ENCODE measurements around the gene DNAH12.
"Not testable (repeated sequence)": the region's sequence is repeated elsewhere in the genome, so short reads cannot be mapped to it uniquely, and the experiment has no call there.

The DNAH12 gene

DNA sequence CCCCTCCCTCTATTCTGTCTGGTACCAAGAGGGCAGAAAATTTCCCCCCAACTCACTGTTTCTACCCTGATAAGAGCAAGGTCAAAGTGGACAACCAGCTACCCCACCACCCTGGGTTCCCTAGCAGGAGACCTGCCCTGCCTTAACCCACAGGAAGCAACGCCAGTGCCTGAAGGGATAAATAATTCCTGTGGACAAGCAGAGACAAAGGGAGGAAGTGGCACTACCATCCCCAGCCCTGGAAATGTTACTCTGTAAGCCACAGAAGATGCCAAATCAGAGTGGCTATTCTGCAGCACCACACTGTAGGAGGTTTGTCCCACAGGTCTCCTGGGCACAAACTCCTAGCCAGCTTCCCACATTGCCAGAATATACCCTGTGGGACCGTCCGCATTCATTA, 80.1 kb downstream of the DNAH12 start:
- DNase-seq (ENCODE audit: low read depth), result no peak
- H3K4me3 ChIP-seq (ENCODE audit: low read depth, low read length), result no peak overlapping the region
- TF ChIP-seq, protein P1, sequence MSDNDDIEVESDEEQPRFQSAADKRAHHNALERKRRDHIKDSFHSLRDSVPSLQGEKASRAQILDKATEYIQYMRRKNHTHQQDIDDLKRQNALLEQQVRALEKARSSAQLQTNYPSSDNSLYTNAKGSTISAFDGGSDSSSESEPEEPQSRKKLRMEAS (IDR thresholded peaks at IDR 0.05; ENCODE audit: low read depth, low read length), result no peak

DNA sequence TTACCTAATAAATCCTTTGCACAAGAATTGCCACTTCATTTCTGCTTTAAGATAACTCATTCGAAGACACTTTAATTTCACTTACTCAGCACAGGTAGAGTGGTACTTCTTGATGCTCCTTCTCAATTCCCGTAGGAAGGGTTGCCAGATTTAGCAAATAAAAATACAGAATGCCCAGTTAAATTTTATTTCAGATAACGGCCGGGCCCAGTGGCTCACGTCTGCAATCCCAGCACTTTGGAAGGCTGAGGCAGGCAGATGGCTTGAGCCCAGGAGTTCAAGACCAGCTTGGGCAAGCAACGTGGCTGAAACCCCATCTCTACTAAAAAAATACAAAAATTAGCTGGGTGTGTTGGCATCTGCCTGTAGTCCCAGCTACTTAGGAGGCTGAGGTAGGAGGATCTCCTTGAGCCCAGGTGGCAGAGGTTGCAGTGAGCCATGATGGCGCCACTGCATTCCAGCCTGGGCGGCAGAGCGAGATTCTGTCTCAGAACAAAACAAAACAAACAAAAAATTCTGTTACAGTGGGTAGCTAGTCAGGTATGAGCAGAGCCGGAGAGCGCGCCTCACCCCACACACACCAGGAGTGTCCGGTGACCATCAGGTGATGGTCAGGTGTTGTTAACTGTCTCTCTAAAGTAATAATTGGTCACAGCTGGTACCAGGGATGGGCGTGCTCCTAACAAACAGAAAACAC, 92.8 kb downstream of the DNAH12 start:
- no peak overlapping the region for H3K4me3 ChIP-seq (ENCODE audit: low read depth, low read length)
- no peak for DNase-seq (ENCODE audit: low read depth)
- TF ChIP-seq MYC (IDR thresholded peaks at IDR 0.05; ENCODE audit: low read depth, low read length), result no peak
- TF ChIP-seq, protein P2, sequence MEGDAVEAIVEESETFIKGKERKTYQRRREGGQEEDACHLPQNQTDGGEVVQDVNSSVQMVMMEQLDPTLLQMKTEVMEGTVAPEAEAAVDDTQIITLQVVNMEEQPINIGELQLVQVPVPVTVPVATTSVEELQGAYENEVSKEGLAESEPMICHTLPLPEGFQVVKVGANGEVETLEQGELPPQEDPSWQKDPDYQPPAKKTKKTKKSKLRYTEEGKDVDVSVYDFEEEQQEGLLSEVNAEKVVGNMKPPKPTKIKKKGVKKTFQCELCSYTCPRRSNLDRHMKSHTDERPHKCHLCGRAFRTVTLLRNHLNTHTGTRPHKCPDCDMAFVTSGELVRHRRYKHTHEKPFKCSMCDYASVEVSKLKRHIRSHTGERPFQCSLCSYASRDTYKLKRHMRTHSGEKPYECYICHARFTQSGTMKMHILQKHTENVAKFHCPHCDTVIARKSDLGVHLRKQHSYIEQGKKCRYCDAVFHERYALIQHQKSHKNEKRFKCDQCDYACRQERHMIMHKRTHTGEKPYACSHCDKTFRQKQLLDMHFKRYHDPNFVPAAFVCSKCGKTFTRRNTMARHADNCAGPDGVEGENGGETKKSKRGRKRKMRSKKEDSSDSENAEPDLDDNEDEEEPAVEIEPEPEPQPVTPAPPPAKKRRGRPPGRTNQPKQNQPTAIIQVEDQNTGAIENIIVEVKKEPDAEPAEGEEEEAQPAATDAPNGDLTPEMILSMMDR (IDR thresholded peaks at IDR 0.05; ENCODE audit: low read depth, low read length), result no peak
- no peak for TF ChIP-seq POLR2A (IDR thresholded peaks at IDR 0.05; ENCODE audit: extremely low read depth, insufficient read length)
- TF ChIP-seq, protein P1 (IDR thresholded peaks at IDR 0.05; ENCODE audit: low read depth, low read length), result no peak

DNA sequence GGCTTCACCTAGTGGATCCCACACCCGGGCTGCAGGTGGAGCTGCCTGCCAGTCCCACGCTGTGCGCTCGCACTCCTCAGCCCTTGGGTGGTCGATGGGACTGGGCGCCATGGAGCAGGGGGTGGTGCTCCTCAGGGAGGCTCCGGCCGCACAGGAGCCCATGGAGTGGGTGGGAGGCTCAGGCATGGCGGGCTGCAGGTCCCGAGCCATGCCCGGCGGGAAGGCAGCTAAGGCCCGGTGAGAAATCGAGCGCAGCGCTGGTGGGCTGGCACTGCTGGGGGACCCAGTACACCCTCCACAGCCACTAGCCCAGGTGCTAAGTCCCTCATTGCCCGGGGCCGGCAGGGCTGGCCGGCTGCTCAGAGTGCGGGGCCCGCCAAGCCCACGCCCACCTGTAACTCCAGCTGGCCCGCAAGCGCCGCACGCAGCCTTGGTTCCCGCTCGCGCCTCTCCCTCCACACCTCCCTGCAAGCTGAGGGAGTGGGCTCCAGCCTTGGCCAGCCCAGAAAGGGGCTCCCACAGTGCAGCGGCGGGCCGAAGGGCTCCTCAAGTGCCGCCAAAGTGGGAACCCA, 94.8 kb downstream of the DNAH12 start:
- DNase-seq (ENCODE audit: low read depth); H3K4me3 ChIP-seq (ENCODE audit: low read depth, low read length): not testable (repeated sequence)

DNA sequence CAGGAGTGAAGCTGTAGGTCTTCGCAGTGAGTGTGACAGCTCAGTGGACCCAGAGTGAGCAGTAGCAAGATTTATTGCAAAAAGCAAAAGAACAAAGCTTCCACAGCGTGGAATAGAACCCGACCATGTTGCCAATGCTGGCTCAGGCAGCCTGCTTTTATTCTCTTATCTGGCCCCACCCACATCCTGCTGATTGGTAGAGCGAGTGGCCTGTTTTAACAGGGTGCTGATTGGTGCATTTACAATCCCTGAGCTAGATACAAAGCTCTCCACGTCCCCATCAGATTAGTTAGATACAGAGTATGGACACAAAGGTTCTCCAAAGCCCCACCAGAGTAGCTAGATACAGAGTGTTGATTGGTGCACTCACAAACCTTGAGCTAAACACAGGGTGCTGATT, 95.7 kb downstream of the DNAH12 start:
- DNase-seq (ENCODE audit: low read depth), result not testable (repeated sequence)

DNA sequence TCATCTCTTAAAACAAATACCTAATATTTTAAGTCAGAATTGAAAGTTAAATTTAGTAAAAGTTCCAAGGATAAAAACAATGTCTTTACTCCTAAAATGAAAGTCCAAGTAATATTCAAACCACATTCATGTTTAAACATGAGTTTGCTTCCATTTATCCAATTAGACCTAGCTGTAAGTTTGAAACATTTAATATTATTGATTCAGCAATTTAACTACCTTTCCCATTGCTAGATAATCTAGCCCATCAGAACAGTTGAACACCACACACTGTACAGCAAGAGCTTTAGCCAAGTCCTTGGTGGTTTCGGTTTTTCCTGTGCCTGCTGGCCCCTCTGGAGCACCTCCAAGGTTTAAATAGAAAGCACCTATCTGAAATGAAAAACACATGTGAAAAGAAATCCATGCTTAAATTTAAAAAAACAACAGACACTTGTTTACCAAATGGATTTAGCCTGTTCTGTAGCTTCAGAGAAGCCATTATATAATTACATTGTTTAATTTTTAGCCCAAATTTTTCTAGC, 97.8 kb downstream of the DNAH12 start:
- TF ChIP-seq, protein P2 (IDR thresholded peaks at IDR 0.05; ENCODE audit: low read depth, low read length), result no peak
- no peak for TF ChIP-seq MYC (IDR thresholded peaks at IDR 0.05; ENCODE audit: low read depth, low read length)
- TF ChIP-seq, protein P1 (IDR thresholded peaks at IDR 0.05; ENCODE audit: low read depth, low read length), result no peak
- no peak for TF ChIP-seq POLR2A (IDR thresholded peaks at IDR 0.05; ENCODE audit: extremely low read depth, insufficient read length)
- no peak for DNase-seq (ENCODE audit: low read depth)
- H3K4me3 ChIP-seq (ENCODE audit: low read depth, low read length), result no peak overlapping the region

More for the DNA sequence above, 95.7 kb downstream of the DNAH12 start:
- not testable (repeated sequence) for H3K4me3 ChIP-seq (ENCODE audit: low read depth, low read length)

DNA sequence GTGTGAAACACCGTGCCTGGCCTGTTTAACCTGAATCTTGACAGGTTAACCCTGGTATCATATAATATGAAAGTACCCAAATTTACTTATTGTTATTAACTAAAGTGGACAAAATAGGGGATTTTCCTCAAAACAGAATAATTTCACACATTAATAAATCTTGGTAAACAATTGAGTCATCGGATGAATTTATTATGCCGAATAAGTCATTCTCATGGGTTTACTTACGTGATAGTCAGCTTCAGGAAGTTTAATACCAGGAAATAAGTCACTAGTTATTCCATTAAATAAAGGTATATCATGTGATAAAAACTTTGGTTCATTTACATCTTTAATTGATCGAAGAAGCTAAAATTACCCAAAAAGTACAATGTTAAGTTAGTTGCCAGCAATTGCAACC, 99.7 kb downstream of the DNAH12 start:
- TF ChIP-seq, protein P1 (IDR thresholded peaks at IDR 0.05; ENCODE audit: low read depth, low read length), result no peak
- TF ChIP-seq, protein P2 (IDR thresholded peaks at IDR 0.05; ENCODE audit: low read depth, low read length), result no peak
- TF ChIP-seq POLR2A (IDR thresholded peaks at IDR 0.05; ENCODE audit: extremely low read depth, insufficient read length) (no peak), MYC (IDR thresholded peaks at IDR 0.05; ENCODE audit: low read depth, low read length) (no peak)
- no peak overlapping the region for H3K4me3 ChIP-seq (ENCODE audit: low read depth, low read length)
- DNase-seq (ENCODE audit: low read depth), result no peak

DNA sequence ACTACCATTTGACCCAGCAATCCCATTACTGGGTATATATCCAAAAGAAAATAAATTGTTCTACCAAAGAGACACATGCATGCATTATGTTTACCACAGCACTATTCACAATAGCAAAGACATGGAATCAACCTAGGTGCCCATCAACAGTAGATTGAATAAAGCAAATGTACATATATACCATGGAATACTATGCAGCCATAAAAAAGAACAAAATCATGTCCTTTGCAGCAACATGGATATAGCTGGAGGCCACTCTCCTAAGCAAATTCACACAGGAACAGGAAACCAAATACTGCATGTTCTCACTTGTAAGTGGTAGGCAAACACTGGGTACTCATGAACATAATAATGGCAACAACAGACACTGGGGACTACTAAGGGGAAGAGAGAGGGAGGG, 104.0 kb downstream of the DNAH12 start:
- H3K4me3 ChIP-seq (ENCODE audit: low read depth, low read length); DNase-seq (ENCODE audit: low read depth): not testable (repeated sequence)

DNA sequence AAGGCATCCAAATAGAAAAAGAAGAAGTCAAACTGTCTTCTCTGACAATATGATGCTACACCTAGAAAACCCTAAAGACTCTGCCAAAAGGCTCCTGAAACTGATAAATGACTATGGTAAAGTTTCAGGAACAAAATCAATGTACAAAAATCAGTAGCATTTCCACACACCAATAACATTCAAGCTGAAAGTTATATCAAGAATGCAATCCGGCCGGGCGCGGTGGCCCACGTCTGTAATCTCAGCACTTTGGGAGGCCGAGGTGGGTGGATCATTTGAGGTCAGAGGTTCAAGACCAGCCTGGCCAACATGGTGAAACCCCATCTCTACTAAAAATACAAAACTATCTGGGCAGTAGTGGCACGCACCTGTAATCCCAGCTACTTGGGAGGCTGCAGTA, 105.7 kb downstream of the DNAH12 start:
- not testable (repeated sequence) for H3K4me3 ChIP-seq (ENCODE audit: low read depth, low read length); DNase-seq (ENCODE audit: low read depth)
